Breast epithelium (tissue), 3 donors: ENCODE data around the gene INSR.

Experiments
- POLR2A ChIP-seq: fragments of 450-650 bp; IDR thresholded peaks from one replicate; pipeline ENCODE4 v1.6.1; 2016; ENCODE audit warnings: antibody characterized with exemption, mild to moderate bottlenecking, moderate library complexity
- POLR2AphosphoS5 ChIP-seq, 3 donors: sonication (generic); formaldehyde crosslinking; IDR thresholded peaks; one replicate each; pipeline ENCODE4 v1.6.1; 2017; ENCODE audit warnings: antibody characterized with exemption in 3 of 3
- TF ChIP-seq, protein P1 (sequence below), 3 donors: fragments of 450-650 bp; IDR thresholded peaks; one replicate each; pipeline ENCODE4 v1.5.1; 2016 to 2017; ENCODE audit warnings: antibody characterized with exemption in 3 of 3, mild to moderate bottlenecking in 3 of 3, moderate library complexity in 3 of 3

DNA sequence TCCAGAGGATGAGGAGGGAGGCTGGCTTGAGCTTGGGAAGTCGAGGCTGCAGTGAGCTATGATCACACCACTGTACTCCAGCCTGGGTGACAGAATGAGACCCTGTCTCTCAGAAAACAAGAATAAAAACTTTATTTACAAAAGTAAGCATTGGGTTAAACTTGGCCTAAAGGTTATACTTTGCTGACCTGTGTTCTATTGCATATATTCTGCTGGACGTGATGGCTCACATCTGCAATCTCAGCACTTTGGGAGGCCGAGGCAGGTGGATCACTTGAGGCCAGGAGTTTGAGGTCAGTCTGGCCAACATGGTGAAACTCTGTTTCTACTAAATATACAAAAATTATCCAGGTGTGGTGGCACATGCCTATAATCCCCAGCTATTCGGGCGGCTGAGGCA, 47.9 kb upstream of the INSR start:
- TF ChIP-seq, protein P1, sequence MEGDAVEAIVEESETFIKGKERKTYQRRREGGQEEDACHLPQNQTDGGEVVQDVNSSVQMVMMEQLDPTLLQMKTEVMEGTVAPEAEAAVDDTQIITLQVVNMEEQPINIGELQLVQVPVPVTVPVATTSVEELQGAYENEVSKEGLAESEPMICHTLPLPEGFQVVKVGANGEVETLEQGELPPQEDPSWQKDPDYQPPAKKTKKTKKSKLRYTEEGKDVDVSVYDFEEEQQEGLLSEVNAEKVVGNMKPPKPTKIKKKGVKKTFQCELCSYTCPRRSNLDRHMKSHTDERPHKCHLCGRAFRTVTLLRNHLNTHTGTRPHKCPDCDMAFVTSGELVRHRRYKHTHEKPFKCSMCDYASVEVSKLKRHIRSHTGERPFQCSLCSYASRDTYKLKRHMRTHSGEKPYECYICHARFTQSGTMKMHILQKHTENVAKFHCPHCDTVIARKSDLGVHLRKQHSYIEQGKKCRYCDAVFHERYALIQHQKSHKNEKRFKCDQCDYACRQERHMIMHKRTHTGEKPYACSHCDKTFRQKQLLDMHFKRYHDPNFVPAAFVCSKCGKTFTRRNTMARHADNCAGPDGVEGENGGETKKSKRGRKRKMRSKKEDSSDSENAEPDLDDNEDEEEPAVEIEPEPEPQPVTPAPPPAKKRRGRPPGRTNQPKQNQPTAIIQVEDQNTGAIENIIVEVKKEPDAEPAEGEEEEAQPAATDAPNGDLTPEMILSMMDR (IDR thresholded peaks at IDR 0.05), result no peak
- TF ChIP-seq POLR2AphosphoS5 (IDR thresholded peaks at IDR 0.05), result no peak
- no peak for TF ChIP-seq POLR2A
